WI38 (cell line): ENCODE results near the gene SDCBP2.

Experiments
- H3K4me3 ChIP-seq: 2 replicates; pipeline ENCODE4 v1.5.1; 2011; ENCODE audit warnings: low read depth, mild to moderate bottlenecking, control low read depth, low read length
- CTCF ChIP-seq: IDR thresholded peaks from 2 replicates; pipeline ENCODE4 v1.5.1; 2012; ENCODE audit warnings: low read depth, mild to moderate bottlenecking, control low read depth, low read length

The SDCBP2 gene

GRCh38 chr20:1266167-1266973, 62.6 kb downstream of the SDCBP2 start, which contains the start of gene SNPH:
TSS of gene SNPH (plus strand) at chr20:1266294. CDS start at chr20:1296240, 29,946 bp downstream.
- peak within 1 kb of the TSS; percentile 76 for H3K4me3 ChIP-seq
- no peak for TF ChIP-seq CTCF

- peak overlapping the region; percentile 76 for H3K4me3 ChIP-seq
- no peak for TF ChIP-seq CTCF
Measured at GRCh38 chr20:1265916-1266166, 63.1 kb downstream of the SDCBP2 start.

GRCh38 chr20:1265226-1265915, 63.6 kb downstream of the SDCBP2 start:
- peak overlapping the region; percentile 76 for H3K4me3 ChIP-seq
- no peak for TF ChIP-seq CTCF

GRCh38 chr20:1264727-1265126, 64.2 kb downstream of the SDCBP2 start:
- TF ChIP-seq CTCF = no peak
- H3K4me3 ChIP-seq = no peak overlapping the region

- no peak for TF ChIP-seq CTCF
- no peak overlapping the region for H3K4me3 ChIP-seq
Measured at GRCh38 chr20:1263853-1264252, 65.1 kb downstream of the SDCBP2 start.
